ENCODE measurements around the gene GNG7.
"Not testable (repeated sequence)": the region's sequence is repeated elsewhere in the genome, so short reads cannot be mapped to it uniquely, and the experiment has no call there.

Gene GNG7

DNA sequence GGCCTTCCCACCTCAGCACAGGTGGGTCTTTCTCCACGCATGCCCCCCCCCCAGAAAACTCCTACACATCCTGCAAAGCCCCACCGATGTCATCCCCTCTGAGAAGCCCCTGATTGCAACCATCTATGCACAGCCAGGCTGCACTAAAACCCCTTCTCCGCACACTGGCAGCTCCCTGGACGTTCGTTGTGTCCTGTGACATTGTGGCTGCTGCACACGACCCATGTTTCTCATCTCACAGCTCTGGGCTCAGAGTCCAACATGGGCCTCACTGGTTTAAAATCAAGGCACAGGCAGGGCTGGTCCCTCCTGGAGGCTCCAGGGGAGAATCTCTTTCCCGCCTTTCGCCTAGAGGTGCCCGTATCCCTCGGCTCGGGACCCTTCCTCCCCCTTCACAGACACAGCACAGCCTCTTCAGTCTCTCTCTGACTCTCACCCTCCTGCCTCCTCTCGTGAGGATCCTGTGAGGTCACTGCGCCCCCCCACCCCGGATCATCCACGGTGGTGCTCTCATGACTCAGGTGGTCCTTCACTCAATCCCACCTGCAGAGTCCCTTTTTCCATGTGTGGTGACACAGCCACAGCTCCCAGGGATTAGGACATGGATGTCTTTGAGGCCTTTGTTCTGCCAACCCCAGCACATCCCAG lies 155.3 kb downstream of the GNG7 start:
- no peak for DNase-seq

DNA sequence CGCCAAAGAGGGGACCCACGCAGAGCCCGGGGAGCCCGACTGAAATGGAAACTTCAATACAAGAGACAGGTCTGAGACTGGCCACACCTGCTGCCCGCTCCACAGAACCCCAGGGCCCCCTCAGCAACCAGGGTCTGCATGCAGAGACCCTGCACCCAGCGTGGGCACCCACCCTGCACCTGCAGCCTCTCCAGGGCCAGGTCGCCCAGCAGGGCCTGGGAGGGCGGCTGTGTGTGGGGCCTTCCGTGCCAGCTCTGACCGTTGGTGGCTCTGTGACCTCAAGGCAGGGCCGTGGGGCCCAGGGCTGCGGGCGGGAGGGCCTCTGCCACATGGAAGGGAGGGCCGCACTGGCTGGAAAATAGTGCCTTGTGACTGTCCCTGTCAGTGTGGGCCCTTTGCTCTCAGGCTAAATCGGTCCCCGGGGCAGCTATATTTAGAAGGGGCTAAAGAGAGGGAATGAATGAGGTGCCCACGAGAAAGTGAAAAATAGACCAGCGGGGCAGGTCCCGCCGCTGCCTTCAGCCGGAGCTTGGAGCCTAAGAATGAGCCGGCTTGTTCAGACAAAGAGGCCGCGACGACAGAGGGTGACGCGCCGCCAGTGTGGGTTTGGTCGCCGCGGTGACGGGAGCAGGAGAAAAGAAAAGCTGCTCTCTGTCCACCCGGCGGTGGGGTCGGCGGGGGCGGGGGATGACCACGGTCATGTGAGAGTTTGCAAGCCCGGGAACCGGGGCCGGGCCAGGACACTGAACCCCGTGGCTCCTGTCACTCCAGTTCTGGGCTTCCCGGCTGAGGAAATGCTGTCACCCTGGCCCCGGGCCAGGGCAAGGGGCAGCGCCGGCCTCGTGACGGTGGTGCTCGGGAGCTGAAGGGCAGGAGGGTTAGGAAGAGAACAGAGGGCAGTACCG lies 156.1 kb downstream of the GNG7 start:
- DNase-seq = peak; percentile 86

DNA sequence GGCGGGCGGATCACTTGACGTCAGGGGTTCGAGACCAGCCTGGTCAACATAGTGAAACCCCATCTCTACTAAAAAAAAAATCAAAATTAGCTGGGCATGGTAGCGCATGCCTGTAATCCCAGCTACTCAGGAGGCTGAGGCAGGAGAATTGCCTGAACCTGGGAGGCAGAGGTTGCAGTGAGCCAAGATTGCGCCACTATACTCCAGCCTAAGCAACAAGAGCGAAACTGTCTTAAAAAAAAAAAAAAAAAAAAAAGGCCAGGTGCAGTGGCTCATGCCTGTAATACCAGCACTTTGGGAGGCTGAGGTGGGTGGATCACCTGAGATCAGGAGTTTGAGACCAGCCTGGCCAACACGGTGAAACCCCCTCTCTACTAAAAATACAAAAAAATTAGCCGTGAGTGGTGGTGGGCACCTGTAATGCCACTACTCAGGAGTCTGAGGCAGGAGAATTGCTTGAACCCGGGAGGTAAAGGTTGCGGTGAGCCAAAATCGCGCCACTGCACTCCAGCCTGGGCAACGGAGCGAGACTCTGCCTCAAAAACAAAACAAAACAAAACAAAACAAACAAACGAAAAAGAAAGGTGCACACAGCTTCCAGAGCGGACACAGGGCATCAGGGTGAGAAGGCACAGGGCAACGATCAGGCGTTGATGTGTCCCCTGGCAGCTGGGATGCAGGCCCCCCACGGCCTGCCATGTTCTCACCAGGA lies 156.9 kb downstream of the GNG7 start:
- not testable (repeated sequence) for DNase-seq

DNA sequence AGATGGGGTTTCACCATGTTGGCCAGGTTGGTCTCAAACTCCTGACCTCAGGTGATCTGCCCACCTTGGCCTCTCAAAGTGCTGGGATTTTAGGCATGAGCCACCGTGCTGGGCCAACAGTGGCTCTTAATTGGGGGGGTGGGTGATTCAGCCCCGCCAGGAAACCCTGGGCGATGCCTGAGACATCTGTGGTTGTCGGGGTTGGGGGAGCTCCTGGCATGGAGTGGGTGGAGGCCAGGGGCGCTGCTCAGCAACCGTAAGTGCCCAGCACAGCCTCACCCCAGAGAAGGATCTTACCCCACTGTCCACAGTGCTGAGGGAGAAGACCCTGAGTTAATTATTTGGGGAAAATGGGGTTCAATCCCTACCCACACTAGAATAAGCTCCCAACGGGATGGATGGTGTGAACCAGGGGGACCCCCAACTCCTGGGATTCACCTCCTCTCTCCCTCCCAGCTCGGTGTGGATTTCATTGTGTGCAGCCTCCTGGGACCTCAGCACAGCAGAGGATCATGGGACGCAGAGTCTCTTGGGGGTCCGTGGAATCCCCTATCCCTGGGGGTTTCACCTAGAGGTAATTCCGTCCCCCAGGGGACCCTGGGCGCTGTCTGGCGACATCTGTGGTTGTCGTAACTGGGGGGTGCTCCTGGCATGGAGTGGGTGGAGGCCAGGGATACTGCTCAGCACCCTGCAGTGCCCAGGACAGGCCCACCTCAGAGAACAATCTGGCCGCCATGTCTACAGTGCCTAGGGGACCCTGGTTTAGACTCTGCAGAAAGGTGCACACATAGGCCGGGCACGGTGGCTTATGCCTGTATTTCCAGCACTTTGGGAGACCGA lies 157.7 kb downstream of the GNG7 start:
- DNase-seq = no peak

DNA sequence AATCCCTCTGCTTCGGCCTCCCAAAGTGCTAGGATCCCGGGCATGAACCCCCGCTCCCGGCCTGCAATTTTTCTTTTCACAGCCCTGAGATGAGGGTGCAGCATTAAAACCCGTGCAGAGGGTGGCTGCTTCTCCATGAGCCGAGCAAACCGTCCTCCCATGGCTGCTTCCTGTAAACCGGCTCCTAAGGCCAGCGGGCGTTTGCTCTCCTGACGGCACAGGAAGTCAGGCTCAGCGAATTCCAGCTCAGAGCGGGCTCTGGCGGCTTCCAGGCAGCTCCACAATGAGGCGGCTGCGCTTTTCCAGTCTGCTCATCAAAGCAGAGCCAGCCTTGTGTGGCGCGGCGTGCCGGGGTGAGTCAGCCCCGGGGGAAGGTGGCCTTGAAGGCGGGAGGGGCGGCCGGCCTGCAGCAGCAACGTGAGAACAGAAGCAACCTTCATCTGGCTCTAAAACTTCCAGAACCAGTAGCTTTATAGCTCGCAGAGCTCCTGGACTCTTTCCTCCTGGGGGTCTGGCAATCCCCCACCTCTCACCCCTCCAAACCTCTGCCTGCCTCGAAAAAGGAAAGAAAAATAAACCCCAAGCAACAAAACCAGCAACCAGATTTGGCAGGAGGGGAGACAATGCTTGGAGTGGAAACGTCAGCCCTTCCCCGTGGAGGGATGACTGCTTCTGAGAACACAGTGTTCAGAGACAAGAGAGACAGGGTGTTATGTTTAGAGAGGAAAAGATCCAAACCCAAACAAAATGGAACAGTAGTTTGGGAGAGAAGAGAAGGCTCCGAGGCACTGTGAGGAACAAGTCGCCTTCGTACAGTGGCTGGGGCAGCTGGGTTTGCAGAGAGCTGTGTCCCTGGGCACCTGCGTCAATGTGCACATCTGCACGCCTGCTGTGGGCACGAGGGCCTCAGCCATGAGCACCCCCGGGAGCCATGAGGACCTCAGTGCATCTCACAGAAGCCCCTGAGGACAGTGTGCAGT lies 158.7 kb downstream of the GNG7 start:
- DNase-seq = peak; percentile 96

DNA sequence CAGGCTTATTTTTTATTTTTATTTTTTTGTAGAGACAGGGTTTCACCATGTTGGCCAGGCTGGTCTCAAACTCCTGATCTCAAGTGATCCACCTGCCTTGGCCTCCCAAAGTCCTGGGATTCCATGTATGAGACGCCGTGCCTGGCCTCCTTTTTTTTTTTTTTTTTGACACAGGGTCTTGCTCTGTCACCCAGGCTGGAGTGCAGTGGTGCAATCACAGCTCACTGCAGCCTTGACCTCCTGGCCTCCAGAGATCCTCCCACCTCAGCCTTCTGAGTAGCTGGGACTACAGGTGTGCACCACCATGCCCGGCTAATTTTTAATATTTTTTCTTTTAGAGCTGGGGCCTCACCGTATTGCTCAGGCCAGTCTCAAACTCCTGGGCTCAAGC lies 159.4 kb downstream of the GNG7 start:
- not testable (repeated sequence) for DNase-seq

DNA sequence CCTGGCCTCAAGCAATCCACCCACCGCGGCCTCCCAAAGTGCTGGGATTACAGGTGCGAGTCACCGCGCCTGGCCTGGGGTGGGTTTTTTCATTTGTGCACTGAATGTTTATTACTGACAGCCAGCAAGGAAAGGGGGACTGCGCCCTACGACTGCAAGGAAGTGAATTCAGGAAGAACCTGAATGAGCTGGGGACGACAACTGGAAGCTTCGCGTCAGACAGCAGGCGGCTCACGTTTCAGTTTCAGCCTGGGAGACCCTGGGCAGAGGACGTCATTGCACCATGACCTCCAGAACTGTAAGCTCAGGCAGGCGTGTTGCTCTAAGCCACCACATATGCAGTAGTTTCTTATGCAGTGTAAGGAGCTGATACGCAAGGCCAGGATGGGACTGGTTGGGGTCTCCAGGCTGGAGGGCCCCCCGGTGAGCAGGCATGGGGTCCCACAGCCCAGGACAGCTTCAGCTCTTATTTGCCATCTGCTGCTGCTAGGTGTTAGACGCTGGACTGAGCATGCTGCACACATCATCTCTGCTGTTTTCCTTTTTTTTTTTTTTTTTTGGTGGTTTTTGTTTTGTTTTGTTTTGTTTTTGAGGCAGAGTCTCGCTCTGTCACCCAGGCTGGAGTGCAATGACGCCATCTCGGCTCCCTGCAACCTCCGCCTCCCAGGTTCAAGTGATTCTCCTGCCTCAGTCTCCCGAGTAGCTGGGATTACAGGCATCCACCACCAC lies 160.0 kb downstream of the GNG7 start:
- peak; percentile 56 for DNase-seq

DNA sequence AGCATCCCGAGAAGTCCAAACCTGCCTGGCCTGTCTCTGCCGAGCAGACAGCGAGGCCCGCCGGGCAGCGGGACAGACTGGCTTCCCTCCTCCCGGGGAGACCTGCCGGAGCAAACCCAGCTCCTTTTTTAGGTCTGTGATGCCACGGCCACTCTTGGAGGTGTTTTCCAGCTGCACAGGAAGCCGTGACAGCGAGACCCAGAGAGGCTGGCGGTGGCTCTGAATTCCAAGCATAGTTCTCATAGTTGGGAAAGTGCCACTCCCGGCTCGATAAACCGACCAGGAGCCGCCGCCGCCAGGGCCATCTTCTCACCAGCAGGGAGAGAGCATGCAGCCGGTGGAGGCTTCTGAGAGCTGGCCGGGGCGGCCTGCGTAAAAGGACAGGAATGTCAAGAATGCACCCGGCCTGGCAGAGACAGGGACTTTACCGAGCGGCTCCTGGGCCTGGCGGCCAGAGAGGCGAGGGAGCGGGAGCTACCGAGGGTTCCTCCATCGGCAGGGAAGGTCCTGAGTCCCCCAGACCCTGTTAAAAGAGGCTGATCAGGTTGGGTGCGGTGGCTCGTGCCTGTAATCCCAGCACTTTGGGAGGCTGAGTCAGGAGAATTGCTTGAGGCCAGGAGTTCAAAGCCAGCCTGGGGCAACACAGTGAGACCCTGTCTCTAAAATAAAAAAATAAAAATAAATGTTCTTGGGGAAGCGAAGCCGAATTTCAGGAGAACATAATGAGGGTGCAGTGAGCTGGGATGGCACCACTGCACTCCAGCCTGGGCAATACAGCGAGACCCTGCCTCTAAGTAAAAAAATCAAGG lies 161.6 kb downstream of the GNG7 start:
- peak; percentile 93 for DNase-seq

DNA sequence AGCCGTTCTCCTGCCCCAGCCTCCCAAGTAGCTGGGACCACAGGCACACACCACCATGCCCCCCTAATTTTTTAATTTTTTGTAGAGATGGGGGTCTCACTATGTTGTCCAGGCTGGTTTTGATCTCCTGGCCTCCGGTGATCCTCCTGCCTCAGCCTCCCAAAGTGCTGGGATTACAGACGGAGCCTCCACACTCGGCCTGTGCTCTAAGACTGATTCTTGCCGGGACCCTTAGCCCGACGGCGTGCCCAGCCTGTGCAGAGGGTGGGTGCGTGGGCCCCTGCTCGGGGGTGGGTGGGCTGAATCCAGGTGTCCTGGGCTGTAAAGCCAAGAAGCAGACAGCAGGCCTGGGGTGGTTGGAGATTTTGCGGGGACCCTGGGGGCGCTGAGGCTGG lies 162.2 kb downstream of the GNG7 start:
- DNase-seq = no peak

DNA sequence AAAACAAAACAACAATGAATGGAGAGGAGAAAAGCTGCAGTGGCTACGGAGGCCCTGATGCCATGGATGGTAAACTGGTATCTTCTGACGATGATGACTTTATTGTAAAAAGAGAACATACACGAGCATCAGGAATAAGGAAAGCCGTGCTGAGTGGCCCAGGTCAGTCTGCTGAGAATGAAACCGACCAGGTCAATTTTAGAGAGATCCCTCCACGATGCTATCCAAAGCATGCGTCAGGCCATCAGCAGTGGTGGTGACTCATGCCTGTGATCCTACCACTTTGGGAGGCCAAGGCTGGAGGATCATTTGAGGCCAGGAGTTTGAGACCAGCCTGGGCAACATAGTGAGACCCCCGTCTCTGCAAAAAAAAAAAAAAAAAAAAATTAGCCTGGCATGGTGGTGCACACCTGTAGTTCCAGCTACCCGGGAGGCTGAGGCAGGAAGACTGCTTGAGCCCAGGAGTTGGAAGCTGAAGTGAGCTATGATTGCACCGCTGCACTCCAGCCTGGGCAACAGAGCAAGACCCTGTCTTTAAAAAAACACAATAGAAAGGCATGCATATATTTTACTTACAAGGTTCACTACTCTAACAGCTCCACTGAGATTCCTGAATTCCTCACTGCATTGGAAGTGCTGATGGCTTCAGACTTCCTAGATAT lies 164.3 kb downstream of the GNG7 start:
- DNase-seq = no peak

DNA sequence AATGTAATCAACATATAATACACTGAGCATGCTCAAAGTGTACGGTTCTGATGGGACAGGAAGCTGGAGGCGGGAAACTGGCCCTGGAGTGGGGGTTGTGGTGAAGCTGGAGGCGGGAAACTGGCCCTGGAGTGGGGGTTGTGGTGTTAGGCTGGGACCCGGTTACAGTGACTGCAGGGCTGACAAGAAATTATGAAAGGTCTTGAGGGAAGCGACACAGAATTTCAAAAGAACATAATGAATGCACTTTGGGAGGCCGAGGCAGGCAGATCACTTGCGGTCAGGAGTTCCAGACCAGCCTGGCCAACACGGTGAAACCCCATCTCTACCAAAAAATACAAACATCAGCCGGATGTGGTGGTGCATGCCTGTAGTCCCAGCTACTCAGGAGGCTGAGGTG lies 164.9 kb downstream of the GNG7 start:
- DNase-seq = not testable (repeated sequence)

DNA sequence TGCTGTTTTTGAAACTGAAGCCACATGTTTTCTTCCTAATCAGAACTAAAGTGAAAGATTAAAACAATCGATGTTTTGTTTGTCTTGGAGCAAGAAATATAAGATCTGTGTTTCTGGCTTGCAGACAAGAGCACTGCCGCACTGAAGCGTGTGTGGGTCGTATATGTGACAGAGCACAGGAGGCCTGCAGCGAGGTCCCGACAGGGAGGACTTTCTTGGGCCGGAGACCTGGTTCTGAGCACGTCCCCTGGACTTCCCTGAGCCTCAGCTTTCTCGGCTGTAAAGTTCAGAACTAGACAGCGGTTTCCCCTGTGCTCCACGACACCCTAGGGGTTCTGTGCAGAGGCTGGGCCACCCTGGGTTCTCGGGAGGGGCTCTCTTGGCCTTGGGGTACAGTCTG lies 166.0 kb downstream of the GNG7 start:
- no peak for DNase-seq

DNA sequence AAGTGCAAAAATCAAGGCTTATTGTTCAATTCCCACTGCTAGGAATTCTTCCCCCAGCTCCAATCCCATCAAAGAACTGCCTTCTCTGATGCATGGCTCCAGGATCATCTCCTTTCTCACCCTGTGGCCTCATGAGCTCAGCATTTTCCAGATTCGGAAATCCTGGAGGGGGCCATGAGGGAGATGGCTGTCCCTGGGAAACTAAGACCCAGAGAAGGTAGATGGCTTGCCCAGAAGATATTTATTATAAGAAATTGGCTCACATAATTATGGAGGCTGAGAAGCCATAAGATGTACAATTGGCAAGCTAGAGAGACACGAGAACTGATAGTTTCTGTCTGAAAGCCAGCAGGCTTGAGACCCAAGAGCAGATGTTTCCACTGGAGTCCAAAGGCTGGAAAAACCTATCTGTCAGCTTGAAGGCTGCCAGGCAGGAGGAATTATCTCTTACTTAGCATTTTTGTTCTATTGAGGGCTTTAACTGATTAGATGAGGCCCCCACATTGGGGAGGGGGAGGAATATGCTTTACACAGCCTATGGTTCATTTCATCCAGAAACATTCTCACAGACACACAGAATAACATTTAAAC lies 168.0 kb downstream of the GNG7 start:
- DNase-seq = no peak

DNA sequence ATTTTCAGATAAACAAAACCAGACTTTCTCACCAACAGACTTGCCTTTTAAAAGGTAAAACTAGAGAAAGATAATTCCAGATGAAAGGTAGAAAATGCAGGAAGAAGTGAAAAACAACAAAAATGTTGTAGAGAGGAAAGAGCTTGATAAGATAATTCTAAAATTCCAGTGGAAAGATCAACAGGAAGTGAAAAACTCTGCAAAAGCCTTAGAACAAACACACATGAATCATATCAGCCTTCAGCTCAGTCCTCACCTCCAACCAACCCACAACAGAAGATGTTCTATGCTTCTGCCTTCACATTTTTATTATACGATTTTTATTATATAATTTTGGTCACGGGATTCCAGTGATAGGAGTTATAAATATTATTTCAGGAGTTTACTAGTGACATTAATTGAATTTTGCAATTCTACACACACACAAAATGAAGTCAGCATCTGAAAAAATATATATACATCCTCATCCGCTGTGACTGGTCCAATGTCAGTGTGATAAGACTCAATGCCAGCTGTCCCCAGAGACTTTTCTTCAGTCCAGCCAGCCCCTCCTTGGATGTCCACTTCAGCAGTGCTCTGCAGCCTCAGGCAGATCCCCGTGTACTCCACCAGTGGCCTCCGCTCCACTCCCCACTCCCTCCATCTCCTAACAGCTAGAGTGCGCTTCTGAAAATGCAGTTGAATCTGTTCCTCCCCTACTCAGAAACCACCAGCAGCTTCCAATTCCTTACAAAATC lies 168.6 kb downstream of the GNG7 start:
- DNase-seq = no peak

DNA sequence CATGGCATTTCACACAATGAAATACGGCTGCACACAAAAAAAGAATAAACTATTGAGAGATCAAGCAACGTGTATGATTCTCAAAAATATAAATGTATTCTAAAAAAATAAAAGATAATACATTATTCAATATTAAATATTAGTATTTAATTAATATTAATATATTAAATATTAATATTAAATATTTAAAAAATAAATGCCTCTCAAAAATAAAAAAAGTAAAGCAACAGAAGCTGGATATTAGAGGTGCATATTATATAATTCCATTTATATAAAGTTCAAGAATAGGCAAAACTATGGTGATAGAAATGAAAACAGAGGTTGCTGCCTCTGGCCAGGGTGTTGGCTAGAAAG lies 169.4 kb downstream of the GNG7 start:
- no peak for DNase-seq

DNA sequence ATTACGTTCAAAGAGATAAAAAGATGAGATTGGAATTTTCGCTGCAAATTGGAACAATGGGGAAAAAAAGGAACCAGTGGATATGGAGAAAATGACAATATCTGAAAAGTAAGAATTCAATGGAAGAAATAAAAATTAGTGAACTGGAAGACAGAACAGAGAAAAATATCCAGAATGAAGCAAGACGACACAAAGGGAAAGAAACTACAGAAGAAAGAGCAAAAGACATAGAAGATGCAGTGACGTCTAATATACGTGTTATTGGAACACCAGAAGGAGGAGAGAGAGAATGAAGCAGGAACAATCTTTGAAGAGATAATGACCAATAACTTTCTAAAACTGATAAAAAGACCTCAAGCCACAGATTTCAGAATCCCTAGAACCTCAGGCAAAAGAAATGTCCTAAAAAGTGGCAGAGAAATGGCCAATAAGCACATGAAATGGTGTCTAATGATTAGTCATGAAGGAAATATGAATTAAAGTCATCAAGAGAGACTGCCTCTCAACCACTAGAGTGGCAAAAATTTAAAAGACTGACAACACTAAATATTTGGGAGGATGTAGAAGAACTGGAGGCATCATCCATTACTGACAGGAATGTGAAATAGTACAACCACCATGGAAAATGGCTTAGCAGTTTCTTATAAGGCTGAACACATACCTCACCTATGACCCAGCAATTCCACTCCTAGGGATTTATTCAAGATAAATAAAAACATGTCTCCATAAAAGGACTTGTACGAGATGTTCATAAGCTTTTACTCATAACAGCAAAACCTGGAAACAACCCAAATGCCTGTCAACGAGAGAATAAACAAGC lies 170.0 kb downstream of the GNG7 start:
- no peak for DNase-seq

DNA sequence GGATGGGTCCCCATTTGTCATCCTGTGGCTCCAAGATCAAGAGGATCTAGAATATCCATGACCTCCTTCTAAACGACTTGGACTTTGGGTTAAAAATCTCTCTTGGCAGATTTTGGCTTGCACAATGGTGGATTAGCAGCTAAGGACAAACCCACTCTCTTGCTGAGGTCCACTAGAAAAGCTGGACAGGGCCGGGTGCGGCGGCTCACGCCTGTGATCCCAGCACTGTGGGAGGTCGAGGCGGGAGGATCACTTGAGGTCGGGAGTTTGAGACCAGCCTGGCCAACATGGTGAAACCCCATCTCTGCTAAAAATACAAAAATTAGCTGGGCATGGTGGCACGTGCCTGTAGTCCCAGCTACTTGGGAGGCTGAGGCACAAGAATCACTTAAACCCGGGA lies 172.6 kb downstream of the GNG7 start:
- DNase-seq = not testable (repeated sequence)

Measured in eye (tissue), 1 donor.